ENCODE measurements around the gene IRF4. TPM values are rescaled to one million over a fixed set of nuclear protein-coding genes. Genes with fewer than 3 reads are reported as not detected.

Gene IRF4
- total RNA-seq, 1 donor, result 41.3 TPM

- H3K27me3 ChIP-seq (ENCODE audit: insufficient read depth, low read length), result no peaks in the 10 kb centered on the region
- no peak overlapping the region for H3K4me3 ChIP-seq (ENCODE audit: low read length)
- no peaks in the 10 kb centered on the region for H3K9me3 ChIP-seq (ENCODE audit: low read depth, low read length)
- H3K4me1 ChIP-seq (ENCODE audit: insufficient read depth, low read length), result peaks cover 24% of the 10 kb centered on the region
Measured at GRCh38 chr6:350371-350770, 41.2 kb upstream of the IRF4 start.

- Histone ChIP-seq H3K4me3 (ENCODE audit: low read length) (no peak overlapping the region), H3K27me3 (ENCODE audit: insufficient read depth, low read length) (no peaks in the 10 kb centered on the region), H3K9me3 (ENCODE audit: low read depth, low read length) (no peaks in the 10 kb centered on the region), H3K4me1 (ENCODE audit: insufficient read depth, low read length) (peaks cover 30% of the 10 kb centered on the region)
Measured at GRCh38 chr6:351011-351866, 40.3 kb upstream of the IRF4 start.

GRCh38 chr6:351867-352289 lies 39.7 kb upstream of the IRF4 start:
- Histone ChIP-seq H3K4me3 (ENCODE audit: low read length) (no peak overlapping the region), H3K4me1 (ENCODE audit: insufficient read depth, low read length) (peaks cover 30% of the 10 kb centered on the region), H3K27me3 (ENCODE audit: insufficient read depth, low read length) (no peaks in the 10 kb centered on the region), H3K9me3 (ENCODE audit: low read depth, low read length) (no peaks in the 10 kb centered on the region)

- Histone ChIP-seq H3K9me3 (ENCODE audit: low read depth, low read length) (no peaks in the 10 kb centered on the region), H3K4me3 (ENCODE audit: low read length) (no peak overlapping the region), H3K4me1 (ENCODE audit: insufficient read depth, low read length) (peaks cover 31% of the 10 kb centered on the region), H3K27me3 (ENCODE audit: insufficient read depth, low read length) (no peaks in the 10 kb centered on the region)
Measured at GRCh38 chr6:352474-352873, 39.1 kb upstream of the IRF4 start.

GRCh38 chr6:352896-353470 lies 38.6 kb upstream of the IRF4 start:
- H3K27me3 ChIP-seq (ENCODE audit: insufficient read depth, low read length), result no peaks in the 10 kb centered on the region
- H3K4me1 ChIP-seq (ENCODE audit: insufficient read depth, low read length), result peaks cover 33% of the 10 kb centered on the region
- H3K4me3 ChIP-seq (ENCODE audit: low read length), result no peak overlapping the region
- H3K9me3 ChIP-seq (ENCODE audit: low read depth, low read length), result no peaks in the 10 kb centered on the region

- H3K4me1 ChIP-seq (ENCODE audit: insufficient read depth, low read length), result peaks cover 42% of the 10 kb centered on the region
- H3K27me3 ChIP-seq (ENCODE audit: insufficient read depth, low read length), result no peaks in the 10 kb centered on the region
- H3K4me3 ChIP-seq (ENCODE audit: low read length), result no peak overlapping the region
- no peaks in the 10 kb centered on the region for H3K9me3 ChIP-seq (ENCODE audit: low read depth, low read length)
Measured at GRCh38 chr6:353642-354614, 37.6 kb upstream of the IRF4 start.

GRCh38 chr6:354631-355280 lies 36.8 kb upstream of the IRF4 start:
- Histone ChIP-seq H3K4me1 (ENCODE audit: insufficient read depth, low read length) (peaks cover 43% of the 10 kb centered on the region), H3K9me3 (ENCODE audit: low read depth, low read length) (no peaks in the 10 kb centered on the region), H3K4me3 (ENCODE audit: low read length) (no peak overlapping the region), H3K27me3 (ENCODE audit: insufficient read depth, low read length) (no peaks in the 10 kb centered on the region)

- H3K4me3 ChIP-seq (ENCODE audit: low read length), result no peak overlapping the region
- H3K9me3 ChIP-seq (ENCODE audit: low read depth, low read length), result no peaks in the 10 kb centered on the region
- H3K27me3 ChIP-seq (ENCODE audit: insufficient read depth, low read length), result no peaks in the 10 kb centered on the region
- peaks cover 43% of the 10 kb centered on the region for H3K4me1 ChIP-seq (ENCODE audit: insufficient read depth, low read length)
Measured at GRCh38 chr6:355373-356208, 36.0 kb upstream of the IRF4 start.

GRCh38 chr6:356828-357251 lies 34.7 kb upstream of the IRF4 start:
- Histone ChIP-seq H3K4me1 (ENCODE audit: insufficient read depth, low read length) (peaks cover 48% of the 10 kb centered on the region), H3K4me3 (ENCODE audit: low read length) (no peak overlapping the region), H3K27me3 (ENCODE audit: insufficient read depth, low read length) (no peaks in the 10 kb centered on the region), H3K9me3 (ENCODE audit: low read depth, low read length) (no peaks in the 10 kb centered on the region)

- no peaks in the 10 kb centered on the region for H3K9me3 ChIP-seq (ENCODE audit: low read depth, low read length)
- peaks cover 48% of the 10 kb centered on the region for H3K4me1 ChIP-seq (ENCODE audit: insufficient read depth, low read length)
- no peaks in the 10 kb centered on the region for H3K27me3 ChIP-seq (ENCODE audit: insufficient read depth, low read length)
- no peak overlapping the region for H3K4me3 ChIP-seq (ENCODE audit: low read length)
Measured at GRCh38 chr6:357261-357790, 34.2 kb upstream of the IRF4 start.

- H3K27me3 ChIP-seq (ENCODE audit: insufficient read depth, low read length), result no peaks in the 10 kb centered on the region
- H3K4me3 ChIP-seq (ENCODE audit: low read length), result no peak overlapping the region
- no peaks in the 10 kb centered on the region for H3K9me3 ChIP-seq (ENCODE audit: low read depth, low read length)
- H3K4me1 ChIP-seq (ENCODE audit: insufficient read depth, low read length), result peaks cover 48% of the 10 kb centered on the region
Measured at GRCh38 chr6:357791-358341, 33.7 kb upstream of the IRF4 start.

- Histone ChIP-seq H3K9me3 (ENCODE audit: low read depth, low read length) (no peaks in the 10 kb centered on the region), H3K4me1 (ENCODE audit: insufficient read depth, low read length) (peaks cover 48% of the 10 kb centered on the region), H3K4me3 (ENCODE audit: low read length) (no peak overlapping the region), H3K27me3 (ENCODE audit: insufficient read depth, low read length) (no peaks in the 10 kb centered on the region)
Measured at GRCh38 chr6:358432-358831, 33.1 kb upstream of the IRF4 start.

GRCh38 chr6:358847-359246 lies 32.7 kb upstream of the IRF4 start:
- peaks cover 48% of the 10 kb centered on the region for H3K4me1 ChIP-seq (ENCODE audit: insufficient read depth, low read length)
- H3K27me3 ChIP-seq (ENCODE audit: insufficient read depth, low read length), result no peaks in the 10 kb centered on the region
- H3K4me3 ChIP-seq (ENCODE audit: low read length), result no peak overlapping the region
- H3K9me3 ChIP-seq (ENCODE audit: low read depth, low read length), result no peaks in the 10 kb centered on the region

Data from mononuclear cell (primary cell).